Kidney (tissue), 14 donors: ENCODE measurements around the gene KCNK18. TPM values are rescaled to one million over a fixed set of nuclear protein-coding genes. Genes with fewer than 3 reads are reported as not detected.

Source experiments
- DNase-seq, 5 donors: peaks; one replicate each; pipeline ENCODE4 v3.0.0-alpha.2; 2013 to 2020
- FAIRE-seq: peaks from 2 replicates; lab custom pipeline; 2012; peaks lifted over from hg19 to GRCh38; lab: Jason Lieb, UNC
- H3K27ac ChIP-seq, 2 donors: one replicate each; pipeline ENCODE4 v1.7.0; 2013; ENCODE audit warnings: low read depth in 2 of 2, low read length in 2 of 2, inconsistent platforms in 1 of 2
- H3K27me3 ChIP-seq: one replicate; pipeline ENCODE4 v1.7.1; 2013; ENCODE audit warnings: low read length, inconsistent platforms; ENCODE audit not compliant: control insufficient read depth, insufficient read depth
- H3K36me3 ChIP-seq, 3 donors: one replicate each; pipeline versions ENCODE4 v1.7.0 to v1.7.1; 2013; ENCODE audit warnings: low read length in 3 of 3, control low read depth in 1 of 3, inconsistent platforms in 1 of 3; ENCODE audit not compliant: insufficient read depth in 3 of 3, control insufficient read depth in 2 of 3
- H3K4me1 ChIP-seq, 3 donors: one replicate each; pipeline versions ENCODE4 v1.7.0 to v1.7.1; 2013; ENCODE audit warnings: low read length in 3 of 3, inconsistent platforms in 1 of 3, low read depth in 1 of 3; ENCODE audit not compliant: control insufficient read depth in 2 of 3, insufficient read depth in 2 of 3
- H3K4me3 ChIP-seq, 3 donors: one replicate each; pipeline versions ENCODE4 v1.7.0 to v1.8.1; 2013; ENCODE audit warnings: low read length in 3 of 3, control low read depth in 1 of 3, inconsistent platforms in 1 of 3
- H3K9ac ChIP-seq, 3 donors: one replicate each; pipeline versions ENCODE4 v1.7.0 to v1.7.1; 2013; ENCODE audit warnings: low read length in 3 of 3, control low read depth in 1 of 3, inconsistent platforms in 1 of 3
- H3K9me3 ChIP-seq, 3 donors: one replicate each; pipeline versions ENCODE4 v1.7.0 to v1.7.1; 2013; ENCODE audit warnings: low read length in 3 of 3, control low read depth in 1 of 3, inconsistent platforms in 1 of 3; ENCODE audit not compliant: control insufficient read depth in 2 of 3, insufficient read depth in 1 of 3
- CTCF ChIP-seq: IDR thresholded peaks from 3 replicates; pipeline ENCODE4 v1.5.1; 2012; ENCODE audit warnings: mild to moderate bottlenecking, moderate library complexity, borderline replicate concordance; ENCODE audit not compliant: insufficient read depth; ENCODE audit errors: extremely low read depth
- intact Hi-C: fragments of 100-400 bp; cut with DNase I; formaldehyde crosslinking; loops from one replicate; pipeline ENCODE4 v1.11.1; 2022
- polyA plus RNA-seq: library from polyadenylated mRNA; stranded (reverse); fragments of 350-450 nt; fragmentation: Illumina TruSeq; extraction: RNeasy Lipid Tissue Mini Kit (QIAGEN cat#74804); gene quantifications from one replicate; pipeline ENCODE4 v1.2.3, GENCODE V29; 2014; ENCODE audit warnings: low read depth, low replicate concordance; ENCODE audit not compliant: insufficient read depth
- total RNA-seq: library from RNA; stranded (reverse); fragmentation: NEBNext Ultra II Directional; extraction: Animal tissue kit (Norgen Biotek cat#: 25700); gene quantifications from one replicate; pipeline ENCODE4 v1.2.1, GENCODE V29; 2021
- donor health status: control.
- donor health status: control.
- donor health status: control.
- donor health status: control.
- donor health status: control.
- donor health status: DM: yes; HTN: yes; CAD: no.
- donor health status: Normal renal cell carcinoma (clear cell type).

Gene KCNK18
- total and polyA plus RNA-seq, 2 donors from 2014 or later: not detected

DNA sequence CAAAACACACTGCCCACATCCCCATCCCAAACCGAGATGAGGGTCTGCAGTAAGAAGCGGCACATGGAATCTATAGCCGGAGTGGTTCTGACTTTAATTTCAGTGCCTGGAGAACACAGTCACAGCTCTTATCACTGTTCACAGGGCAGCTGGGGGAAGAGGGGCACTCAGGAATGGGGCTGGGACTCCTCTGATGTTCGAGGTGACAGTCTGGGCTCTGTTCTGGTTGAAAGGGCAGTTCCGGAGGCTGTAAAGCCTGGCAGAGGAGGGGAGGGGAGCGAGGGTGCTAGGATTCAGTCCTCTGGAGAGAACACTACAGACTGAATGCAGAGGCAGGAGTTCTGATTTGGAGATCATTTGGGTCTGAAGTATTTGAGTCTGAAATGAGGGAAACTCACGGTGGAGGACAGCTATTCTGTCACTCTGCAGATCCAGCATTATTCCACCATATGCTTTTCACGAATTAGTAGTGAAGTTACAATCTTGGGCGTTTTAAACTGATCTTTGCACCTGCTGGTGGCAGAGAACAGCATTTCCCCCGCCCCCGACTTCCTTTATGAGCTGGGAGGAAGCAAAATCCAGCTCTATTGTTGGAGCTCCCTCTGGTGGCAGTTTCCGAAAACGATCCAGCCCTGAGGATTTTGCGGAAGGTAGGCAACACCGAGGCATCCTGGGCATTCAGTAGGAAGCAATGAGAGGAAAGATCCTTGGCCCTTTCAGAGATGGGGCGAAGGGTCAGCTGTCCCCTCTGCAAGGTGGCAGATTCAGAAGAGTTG lies 22.7 kb upstream of the KCNK18 start:
- DNase-seq: peak; percentile 73 to 94 (median 90)
- peak; percentile 85 for TF ChIP-seq CTCF
- intact Hi-C loops: loop anchor here (5.0 kb wide), 1 partner anchor 377 kb away; no protein-coding TSS in a partner anchor
- peak overlapping the region in 2 of 3 donors; percentile 48 to 70 for H3K4me3 ChIP-seq
- H3K9me3 ChIP-seq: no peaks in the 10 kb centered on the region
- H3K27me3 ChIP-seq: peaks cover 31% of the 10 kb centered on the region
- peak; percentile 72 for FAIRE-seq
- no peak overlapping the region for H3K27ac ChIP-seq
- H3K36me3 ChIP-seq: no peaks in the 10 kb centered on the region
- peaks cover 0 to 9% (median 4%) of the 10 kb centered on the region in 3 donors for H3K4me1 ChIP-seq
- no peak overlapping the region for H3K9ac ChIP-seq

- DNase-seq (peak in 4 of 5 donors; percentile 21 to 76 (median 42)), FAIRE-seq (no peak)
- Histone ChIP-seq H3K4me3 (peak overlapping the region; percentile 28 to 70 (median 52)), H3K27ac (no peak overlapping the region), H3K36me3 (no peaks in the 10 kb centered on the region), H3K9me3 (no peaks in the 10 kb centered on the region), H3K27me3 (peaks cover 24% of the 10 kb centered on the region), H3K9ac (peak overlapping the region in 1 of 3 donors; percentile 41), H3K4me1 (peaks cover 0 to 9% (median 4%) of the 10 kb centered on the region in 3 donors)
- intact Hi-C loops: loop anchor here (5.0 kb wide), 1 partner anchor 378 kb away; no protein-coding TSS in a partner anchor
- no peak for TF ChIP-seq CTCF
Measured at GRCh38 chr10:117175215-117175900, 21.9 kb upstream of the KCNK18 start.

DNA sequence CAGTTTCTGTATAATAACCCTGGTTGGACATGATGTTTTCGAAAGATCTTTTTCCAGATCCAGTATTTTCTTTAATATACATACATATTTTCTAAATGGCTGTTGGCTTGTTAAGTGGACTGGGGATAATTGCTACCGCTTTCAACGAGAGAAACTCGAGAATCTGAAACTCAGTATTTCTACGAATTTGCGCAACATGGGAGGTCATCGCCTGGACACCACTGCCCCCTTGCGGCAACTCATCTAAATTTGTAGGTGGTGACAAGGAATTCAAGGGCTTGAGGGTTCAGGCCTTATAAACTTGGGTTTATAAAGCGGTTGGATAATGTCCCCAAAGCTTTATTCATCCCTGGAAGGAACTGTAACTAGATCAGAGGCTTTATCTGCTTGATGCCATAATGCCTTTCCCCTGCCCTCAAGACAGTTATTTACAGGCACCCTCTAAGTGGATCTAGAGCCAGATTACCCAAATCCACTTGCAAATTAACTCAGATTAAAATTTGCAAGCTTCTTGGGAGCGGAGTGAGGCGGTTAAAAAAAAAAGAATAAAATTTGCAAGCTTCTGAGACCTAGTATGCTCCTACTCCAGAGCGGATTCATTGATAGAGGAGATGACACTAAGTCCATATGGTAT lies 21.3 kb upstream of the KCNK18 start:
- peaks cover 0 to 9% (median 4%) of the 10 kb centered on the region in 3 donors for H3K4me1 ChIP-seq
- intact Hi-C loops: loop anchor here (5.0 kb wide), 1 partner anchor 379 kb away; no protein-coding TSS in a partner anchor
- H3K27ac ChIP-seq: no peak overlapping the region
- H3K9me3 ChIP-seq: no peaks in the 10 kb centered on the region
- FAIRE-seq: peak; percentile 29
- peak overlapping the region in 1 of 3 donors; percentile 41 for H3K9ac ChIP-seq
- peak; percentile 87 for TF ChIP-seq CTCF
- no peaks in the 10 kb centered on the region for H3K36me3 ChIP-seq
- DNase-seq: peak; percentile 77 to 88 (median 82)
- peak overlapping the region in 2 of 3 donors; percentile 52 to 70 for H3K4me3 ChIP-seq
- H3K27me3 ChIP-seq: peaks cover 17% of the 10 kb centered on the region
